NB4 (cell line): ENCODE measurements around the gene IQSEC3.

Experiments used
- POLR2A ChIP-seq: IDR thresholded peaks from 2 replicates; pipeline ENCODE4 v1.6.1; 2011; ENCODE audit warnings: mild to moderate bottlenecking; ENCODE audit not compliant: insufficient read length; ENCODE audit errors: extremely low read depth
- TF ChIP-seq, protein P1 (sequence below): IDR thresholded peaks from one replicate; pipeline ENCODE4 v1.5.1; 2012; ENCODE audit warnings: low read depth, low read length

DNA sequence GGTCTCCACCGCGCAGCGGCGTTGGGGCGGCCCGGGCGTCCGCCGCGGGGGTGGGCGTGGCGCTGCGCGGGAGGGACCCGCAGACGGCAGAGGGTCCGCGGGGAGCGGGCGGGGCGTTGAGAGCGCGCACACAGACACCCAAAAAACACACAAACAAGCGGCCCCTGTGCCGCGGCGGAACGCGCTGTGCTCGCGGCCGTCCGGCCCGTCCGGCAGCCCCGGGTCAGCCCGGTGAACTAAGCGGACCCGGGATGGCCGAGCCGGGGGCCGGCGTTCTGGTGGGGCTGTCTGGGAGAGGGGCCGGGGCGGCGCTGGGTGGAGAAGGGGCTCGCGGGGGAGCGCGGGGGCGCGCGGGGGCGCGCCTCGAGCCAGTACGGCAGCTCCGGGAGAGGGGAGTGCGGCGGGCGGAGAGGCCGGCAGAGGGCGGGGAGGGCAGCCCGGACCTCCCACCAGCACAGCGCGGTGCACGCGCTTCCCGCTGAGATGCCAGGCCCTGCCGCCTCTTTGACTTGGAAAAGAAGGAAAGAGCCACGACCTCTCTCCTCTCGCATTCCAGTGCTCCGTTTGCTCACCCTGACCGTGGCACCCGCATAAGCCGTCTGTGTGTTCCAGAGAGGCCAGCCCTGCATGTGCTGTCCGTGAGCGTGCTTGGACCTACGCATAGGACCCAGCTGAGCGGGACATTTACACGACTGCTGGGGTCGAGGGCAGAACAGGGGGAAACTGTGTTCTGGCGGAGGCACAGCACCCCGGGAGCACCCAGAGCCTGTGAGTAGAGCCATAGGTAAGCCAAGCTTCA lies 137.1 kb downstream of the IQSEC3 start:
- TF ChIP-seq, protein P1, sequence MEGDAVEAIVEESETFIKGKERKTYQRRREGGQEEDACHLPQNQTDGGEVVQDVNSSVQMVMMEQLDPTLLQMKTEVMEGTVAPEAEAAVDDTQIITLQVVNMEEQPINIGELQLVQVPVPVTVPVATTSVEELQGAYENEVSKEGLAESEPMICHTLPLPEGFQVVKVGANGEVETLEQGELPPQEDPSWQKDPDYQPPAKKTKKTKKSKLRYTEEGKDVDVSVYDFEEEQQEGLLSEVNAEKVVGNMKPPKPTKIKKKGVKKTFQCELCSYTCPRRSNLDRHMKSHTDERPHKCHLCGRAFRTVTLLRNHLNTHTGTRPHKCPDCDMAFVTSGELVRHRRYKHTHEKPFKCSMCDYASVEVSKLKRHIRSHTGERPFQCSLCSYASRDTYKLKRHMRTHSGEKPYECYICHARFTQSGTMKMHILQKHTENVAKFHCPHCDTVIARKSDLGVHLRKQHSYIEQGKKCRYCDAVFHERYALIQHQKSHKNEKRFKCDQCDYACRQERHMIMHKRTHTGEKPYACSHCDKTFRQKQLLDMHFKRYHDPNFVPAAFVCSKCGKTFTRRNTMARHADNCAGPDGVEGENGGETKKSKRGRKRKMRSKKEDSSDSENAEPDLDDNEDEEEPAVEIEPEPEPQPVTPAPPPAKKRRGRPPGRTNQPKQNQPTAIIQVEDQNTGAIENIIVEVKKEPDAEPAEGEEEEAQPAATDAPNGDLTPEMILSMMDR: no peak
- TF ChIP-seq POLR2A: no peak
